GM19099 (cell line): ENCODE measurements around the gene PPP1R15A.
A peak's percentile ranks its signal among the peaks of the same experiment; 100 is the strongest.

Experiments used
- POLR2A ChIP-seq: IDR thresholded peaks from 3 replicates; pipeline ENCODE4 v1.6.1; 2011; ENCODE audit warnings: low read depth; ENCODE audit not compliant: insufficient read length; ENCODE audit errors: extremely low read depth

PPP1R15A gene

DNA sequence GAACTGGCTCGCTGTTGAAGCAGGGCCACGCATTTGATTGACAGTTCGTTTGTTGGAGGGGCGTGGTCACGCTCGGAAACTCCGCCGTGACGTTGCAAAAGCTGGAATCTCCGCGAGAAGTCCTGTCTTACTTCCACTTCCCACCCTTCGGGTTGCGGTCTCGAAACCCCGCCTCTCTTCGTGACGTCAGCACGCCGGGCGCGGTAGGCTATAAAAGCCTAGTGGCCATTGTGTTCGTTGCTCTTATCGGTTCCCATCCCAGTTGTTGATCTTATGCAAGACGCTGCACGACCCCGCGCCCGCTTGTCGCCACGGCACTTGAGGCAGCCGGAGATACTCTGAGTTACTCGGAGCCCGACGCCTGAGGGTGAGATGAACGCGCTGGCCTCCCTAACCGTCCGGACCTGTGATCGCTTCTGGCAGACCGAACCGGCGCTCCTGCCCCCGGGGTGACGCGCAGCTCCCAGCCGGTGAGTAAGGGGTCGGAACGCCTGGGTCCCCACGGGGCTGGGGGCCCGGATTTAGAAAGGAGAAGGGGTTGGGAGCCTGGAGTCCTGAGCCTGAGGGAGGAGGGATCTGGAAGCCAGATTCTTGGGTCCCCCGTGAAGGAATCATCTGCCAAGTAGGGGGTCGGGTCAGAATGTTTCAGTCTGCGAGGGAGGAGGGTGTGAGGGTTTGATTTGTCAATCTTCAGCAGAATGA lies at the start of gene PPP1R15A:
Gene PPP1R15A (plus strand): TSS at position 240 of the 702 bp plus-strand sequence. CDS start 813 bp downstream, outside the sequence.
- peak; percentile 100 for TF ChIP-seq POLR2A

DNA sequence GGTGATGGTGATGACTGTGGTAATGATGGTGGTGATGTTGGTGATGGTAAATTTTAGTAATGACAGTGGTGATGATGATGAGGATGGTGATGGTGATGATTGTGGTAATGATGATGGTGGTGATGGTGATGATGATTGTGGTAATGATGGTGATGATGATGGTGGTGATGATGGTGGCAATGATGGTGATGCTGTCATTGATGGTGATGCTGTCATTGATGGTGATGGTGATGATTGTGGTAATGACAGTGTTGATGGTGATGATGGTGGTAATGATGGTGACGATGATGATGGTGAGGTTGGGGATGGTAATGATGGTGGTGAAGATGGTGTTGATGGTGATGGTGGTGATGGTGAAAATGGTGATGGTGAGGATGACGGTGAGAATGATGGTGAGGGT lies 49.7 kb upstream of the PPP1R15A start:
- no peak for TF ChIP-seq POLR2A

DNA sequence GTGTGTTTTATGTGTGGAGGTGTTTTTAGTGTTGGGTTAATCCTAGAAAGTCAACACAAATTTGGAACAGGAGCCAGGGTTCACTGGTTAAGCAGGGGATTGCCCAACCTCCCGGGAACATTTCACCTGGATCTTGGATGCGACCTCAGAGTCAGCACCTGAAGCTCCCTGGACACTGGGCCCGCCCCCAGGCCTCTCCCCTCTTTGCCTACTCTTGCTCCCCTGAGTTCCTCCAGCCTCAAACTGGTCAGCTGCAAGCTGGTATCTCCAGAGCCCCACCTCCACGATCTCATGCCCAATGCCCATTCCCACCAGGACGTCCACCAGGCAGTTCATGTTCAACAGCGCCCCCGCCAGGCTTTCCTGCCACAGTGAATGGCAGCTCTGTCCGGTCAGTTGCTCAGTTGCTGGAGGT lies 45.6 kb upstream of the PPP1R15A start:
- TF ChIP-seq POLR2A = no peak

DNA sequence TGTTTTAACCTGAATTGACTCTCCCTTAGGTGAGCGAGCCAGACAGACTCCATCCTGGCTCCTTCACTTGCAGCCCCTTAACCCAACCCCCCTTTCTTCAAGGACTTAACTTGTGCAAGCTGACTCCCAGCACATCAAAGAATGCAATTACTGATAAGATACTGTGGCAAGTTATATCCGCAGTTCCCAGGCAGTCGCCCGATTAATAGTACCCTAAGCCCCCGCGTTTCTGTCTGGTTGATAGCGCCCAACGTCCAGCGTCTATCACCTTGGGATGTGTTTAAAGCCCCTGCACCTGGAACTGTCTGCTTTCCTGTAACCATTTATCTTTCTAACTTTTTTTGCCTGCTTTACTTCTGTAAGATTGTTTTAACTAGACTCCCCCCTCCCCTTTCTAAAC lies 42.1 kb upstream of the PPP1R15A start:
- TF ChIP-seq POLR2A = no peak

DNA sequence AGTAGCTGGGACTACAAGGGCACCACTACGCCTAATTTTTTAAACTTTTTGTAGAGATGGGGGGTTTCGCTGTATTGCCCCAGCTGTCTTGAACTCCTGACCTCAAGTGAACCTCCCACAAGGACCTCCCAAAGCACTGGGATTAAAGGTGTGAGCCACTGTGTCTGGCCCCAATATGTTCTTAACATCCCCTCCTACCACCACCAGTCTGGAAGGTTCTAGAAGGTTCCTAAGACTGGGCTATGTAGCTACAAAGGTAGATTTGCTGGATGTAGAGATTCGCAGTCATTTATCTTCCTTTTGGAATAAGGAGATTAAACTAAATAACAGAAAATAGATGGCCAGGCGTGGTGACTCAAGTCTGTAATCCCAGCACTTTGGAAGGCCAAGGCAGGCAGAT lies 41.3 kb upstream of the PPP1R15A start:
- no peak for TF ChIP-seq POLR2A

DNA sequence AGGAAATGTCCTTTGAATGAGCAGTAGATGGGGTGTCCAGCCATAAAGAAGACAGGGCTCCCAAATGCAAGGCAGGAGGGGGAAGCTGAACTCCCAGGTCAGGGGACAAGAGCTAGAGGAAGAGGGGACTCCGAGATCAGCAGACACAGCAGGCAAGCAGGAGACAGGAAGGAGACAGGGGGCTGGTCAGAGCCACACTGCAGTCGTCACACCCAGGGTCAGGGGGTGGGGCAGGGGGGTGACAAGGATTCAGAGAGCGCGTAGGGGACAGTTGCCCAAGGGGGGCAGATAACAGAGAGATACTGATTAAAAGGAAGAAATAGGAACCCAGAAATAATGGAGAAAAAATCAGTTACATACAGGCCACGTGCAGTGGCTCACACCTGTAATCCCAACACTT lies 39.2 kb upstream of the PPP1R15A start:
- TF ChIP-seq POLR2A = no peak

DNA sequence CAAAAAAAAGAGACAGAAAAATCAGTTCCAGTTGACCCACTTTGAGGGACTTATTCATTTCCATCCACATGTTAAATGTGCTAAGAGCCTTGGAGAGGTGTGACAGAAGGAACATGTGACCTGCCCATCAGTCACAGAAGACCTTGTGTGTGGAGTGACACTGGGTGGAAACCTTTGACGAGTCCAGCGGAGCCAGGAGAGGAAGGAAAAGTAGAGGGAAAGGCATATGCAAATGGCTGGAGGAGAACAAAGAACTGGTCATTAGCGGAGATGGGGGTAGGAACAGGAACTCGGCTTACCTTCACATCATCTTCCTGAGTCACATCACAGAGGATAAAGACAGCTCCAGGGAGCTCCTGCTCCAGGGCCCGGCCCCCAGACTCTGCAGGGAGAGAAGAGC lies 38.2 kb upstream of the PPP1R15A start:
- no peak for TF ChIP-seq POLR2A

DNA sequence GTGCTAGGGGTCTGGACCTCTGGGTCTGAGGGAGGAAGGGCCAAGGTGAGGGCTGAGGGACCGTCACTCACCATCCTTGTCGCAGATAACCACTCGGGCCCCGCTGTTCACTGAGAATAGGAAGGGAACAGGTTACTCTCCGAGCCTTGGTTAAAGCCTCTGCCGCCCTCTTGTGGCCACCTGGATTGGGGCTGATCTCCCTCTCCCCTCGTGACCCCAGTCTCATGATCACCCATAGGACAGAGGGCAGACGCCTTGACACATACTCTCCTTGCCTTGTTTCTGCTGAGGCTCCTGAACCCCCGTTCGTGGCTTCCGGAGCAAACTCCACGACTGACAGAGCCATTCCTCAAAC lies 36.5 kb upstream of the PPP1R15A start:
- peak; percentile 48 for TF ChIP-seq POLR2A

DNA sequence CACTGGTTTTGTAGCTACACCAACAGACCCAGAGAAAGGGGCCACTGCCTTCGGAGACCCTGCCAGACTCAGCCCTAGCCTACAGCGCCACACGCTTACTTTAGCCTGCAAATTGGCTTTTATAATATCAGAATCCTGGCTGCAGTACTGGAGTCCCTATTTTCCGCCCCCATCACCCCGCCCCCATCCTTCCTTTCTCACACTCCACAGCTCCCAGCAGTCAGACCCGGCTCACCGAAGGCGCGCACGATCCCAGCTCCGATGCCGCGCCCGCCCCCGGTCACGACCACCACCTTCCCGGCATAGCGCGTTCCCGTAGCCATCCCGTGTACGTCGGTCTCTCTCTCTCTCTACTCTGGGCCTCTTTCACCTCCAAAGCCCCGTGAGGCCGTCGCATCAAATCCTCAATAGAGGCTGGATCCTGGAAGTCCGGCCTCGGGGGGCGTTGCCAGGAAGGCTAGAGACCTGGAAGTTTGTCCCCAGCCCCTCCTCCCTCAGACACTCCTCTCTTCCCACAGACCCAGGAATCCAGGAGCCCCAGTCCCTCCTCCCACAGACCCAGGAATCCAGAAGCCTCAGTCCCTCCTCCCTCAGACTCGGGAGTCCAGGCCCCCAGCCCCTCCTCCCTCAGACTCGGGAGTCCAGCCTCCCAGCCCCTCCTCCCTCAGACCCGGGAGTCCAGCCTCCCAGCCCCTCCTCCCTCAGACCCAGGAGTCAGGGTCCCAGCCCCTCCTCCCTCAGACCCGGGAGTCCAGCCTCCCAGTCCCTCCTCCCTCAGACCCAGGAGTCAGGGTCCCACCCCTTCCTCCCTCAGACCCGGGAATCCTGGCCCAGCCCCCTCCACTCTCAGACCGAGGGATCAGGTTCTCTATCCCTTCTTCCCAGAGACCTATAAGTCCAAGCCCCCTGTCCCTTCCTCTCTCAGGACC lies 35.9 kb upstream of the PPP1R15A start, which contains the start of gene HSD17B14:
Gene HSD17B14 (minus strand): TSS at position 403 of the 929 bp plus-strand sequence. CDS start 80 bp downstream, at position 323.
- no peak for TF ChIP-seq POLR2A

DNA sequence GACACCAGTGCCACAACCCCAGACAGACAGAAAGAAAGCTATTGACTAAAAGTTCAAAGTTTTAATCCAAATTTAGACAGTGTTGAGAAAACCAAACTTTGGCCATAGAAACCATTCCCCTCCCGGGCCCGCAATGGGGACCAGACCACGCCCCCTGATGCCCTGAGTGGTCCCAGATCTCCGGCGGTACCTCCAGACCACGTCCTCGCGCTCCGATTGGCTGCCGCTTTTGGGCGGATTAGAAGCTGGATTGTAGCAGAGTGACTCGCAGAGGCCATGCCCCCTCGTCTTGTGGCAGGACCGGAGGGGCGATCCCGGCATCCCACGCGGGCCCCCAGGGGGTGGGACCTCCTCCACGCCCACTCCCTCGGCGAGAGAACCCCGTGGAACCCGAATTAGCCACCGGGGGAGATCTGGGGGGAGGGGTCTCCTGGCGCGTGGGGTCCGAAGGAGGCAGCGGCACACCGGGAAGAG lies 35.1 kb upstream of the PPP1R15A start:
- peak; percentile 42 for TF ChIP-seq POLR2A

DNA sequence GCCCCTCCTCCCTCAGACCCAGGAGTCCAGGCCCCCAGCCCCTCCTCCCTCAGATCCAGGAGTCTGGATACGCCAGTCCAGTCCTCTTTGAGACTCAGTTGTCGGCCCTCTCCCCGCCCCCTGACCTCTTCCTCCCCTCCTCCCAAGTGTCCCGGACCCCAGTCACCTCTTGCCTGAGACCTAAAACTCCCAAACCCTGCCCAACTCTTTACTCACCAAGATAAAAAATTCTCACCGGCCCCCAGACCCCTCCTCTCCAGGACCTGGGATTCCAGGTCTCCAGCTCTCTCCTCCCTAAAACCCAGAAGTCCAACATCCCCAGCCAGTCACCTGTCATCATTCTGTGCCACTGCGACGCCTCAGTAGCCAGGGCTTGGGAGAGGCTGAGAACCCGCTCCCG lies 34.5 kb upstream of the PPP1R15A start:
- no peak for TF ChIP-seq POLR2A

DNA sequence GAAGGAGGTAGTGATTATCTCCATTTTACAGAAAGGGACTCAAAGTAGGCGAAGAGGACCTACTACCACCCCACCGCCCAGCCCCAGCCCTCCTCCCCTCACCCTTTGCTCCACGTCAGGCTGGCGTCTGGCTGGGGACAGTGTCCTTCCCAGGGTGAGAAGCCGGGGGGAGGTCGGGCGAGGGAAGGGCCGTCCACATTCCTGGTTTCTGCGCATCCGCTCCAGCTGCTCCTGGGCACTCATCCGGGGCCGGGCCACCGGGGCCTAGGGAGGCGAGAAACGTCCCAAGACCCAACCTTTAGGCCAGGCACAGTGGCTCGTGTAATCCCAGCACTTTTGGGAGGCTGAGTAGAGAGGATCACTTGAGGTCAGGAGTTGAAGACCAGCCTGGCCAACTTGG lies 31.2 kb upstream of the PPP1R15A start:
- TF ChIP-seq POLR2A = no peak

DNA sequence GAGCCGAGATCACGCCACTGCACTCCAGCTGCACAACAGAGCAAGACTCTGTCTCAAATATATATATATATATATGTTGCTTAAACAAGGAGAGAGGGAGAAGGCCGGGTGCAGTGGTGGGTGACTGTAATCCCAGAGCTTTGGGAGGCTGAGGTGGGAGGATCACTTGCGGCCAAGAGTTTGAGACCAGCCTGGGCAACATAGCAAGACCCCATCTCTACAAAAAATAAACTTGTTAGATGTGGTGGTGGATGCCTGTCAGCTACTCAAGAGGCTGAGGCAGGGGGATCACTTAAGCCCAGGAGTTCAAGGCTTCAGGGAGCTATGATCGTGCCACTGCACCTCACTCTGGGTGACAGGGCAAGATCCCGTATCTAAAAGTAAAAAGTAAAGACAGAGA lies 30.6 kb upstream of the PPP1R15A start:
- TF ChIP-seq POLR2A = no peak

DNA sequence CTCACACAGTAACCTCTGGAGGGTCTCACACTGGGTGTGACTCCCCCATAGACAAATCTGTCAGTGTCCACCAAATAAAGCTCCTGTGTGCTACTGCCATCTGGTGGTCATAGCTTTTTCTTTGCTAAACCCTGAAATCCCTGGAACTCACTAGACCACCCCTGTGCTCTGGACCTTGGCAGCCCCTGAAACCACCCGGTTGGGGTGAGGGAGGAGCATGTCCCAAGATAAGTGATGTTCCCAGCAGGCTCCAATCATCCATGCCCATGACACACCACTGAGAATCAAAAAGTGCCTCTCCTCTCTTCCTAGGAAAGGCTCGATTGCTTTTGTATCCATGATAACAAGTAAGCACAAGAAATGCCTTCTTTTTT lies 29.4 kb upstream of the PPP1R15A start:
- TF ChIP-seq POLR2A = no peak

DNA sequence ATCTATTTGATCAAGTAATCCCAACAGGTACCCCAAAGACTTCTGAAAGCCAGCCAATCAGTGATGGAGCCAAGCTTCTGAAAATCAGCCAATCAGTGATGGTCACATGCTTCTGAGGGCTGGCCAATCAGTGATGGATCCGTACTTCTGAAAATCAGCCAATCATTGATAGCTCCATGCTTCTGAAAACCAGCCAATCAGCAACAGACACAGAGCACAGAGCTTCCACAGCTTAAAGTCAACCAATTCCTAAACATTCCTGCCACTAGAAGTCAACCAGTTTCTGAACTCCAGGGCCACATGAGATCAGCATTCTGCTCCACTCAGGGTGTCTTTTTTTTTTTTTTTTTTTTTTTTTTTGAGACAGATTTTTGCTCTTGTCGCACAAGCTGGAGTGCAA lies 27.7 kb upstream of the PPP1R15A start:
- no peak for TF ChIP-seq POLR2A

DNA sequence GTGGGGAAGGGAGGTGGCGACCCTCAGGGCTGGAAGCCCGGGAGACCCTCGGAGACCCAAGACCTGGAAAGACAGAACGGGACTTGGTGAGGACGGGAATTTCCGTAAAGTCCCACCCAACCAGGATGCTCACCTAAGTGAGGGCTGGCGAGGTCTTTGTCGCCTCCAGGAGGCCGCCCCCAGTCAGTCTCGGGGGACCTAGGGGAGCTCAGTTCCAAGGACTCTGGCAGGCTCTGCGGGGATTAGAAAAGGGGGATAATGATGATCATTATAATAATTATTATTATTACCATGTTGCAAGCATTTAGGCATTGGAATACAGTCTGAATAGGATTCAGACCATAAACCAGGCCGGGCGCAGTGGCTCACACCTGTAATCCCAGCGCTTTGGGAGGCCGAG lies 26.8 kb upstream of the PPP1R15A start:
- TF ChIP-seq POLR2A = no peak
